GM18505 (cell line): Measurements from ENCODE around the gene SPEM1.

Source experiments
- ATAC-seq: cut with Tn5 transposase; IDR thresholded peaks from one replicate; pipeline ENCODE4 v1.9.1; 2021; ENCODE audit not compliant: unreplicated experiment
- POLR2A ChIP-seq: IDR thresholded peaks from 4 replicates; pipeline ENCODE4 v1.6.1; 2011; ENCODE audit warnings: borderline replicate concordance; ENCODE audit not compliant: insufficient read depth, insufficient read length; ENCODE audit errors: extremely low read depth

Gene SPEM1

GRCh38 chr17:7419819-7420610 lies at the start of gene SPEM1:
TSS of gene SPEM1 (plus strand) at chr17:7420324. CDS start at chr17:7420385, 61 bp downstream.
- no peak for TF ChIP-seq POLR2A
- ATAC-seq = no peak

DNA sequence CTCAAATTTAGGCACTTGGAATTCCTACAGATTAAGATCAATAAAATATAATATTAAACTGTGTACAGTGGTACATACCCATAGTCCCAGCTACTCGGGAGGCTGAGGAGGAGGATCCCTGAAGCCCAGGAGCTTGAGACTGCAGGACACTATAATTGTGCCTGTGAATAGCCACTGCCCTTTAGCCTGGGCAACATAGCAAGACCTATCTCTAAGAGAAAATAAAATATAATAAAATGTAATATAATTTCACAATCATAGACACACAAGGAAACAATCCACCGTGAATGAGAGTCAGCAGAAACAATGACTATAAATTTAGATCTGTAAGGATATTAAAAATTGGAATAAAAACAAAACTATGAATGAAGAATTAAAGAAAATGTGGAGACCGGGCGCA lies 49.3 kb upstream of the SPEM1 start:
- no peak for ATAC-seq
- no peak for TF ChIP-seq POLR2A

DNA sequence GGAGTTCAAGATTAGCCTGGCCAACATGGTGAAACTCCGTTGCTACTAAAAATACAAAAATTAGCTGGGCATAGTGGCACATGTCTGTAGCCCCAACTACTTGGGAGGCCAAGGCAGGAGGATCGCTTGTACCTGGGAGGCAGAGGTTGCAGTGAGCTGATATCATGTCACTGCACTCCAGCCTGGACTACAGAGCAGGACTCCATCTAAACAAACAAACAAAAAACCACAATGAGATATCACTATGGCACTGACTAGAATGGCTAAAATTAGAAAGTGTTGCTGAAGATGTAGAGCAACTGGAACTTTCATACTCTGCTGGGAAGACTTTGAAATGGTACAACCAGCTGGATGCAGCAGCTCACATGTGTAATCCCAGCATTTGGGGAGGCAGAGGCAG lies 45.8 kb upstream of the SPEM1 start:
- TF ChIP-seq POLR2A = no peak
- no peak for ATAC-seq

GRCh38 chr17:7379134-7379533 lies 41.0 kb upstream of the SPEM1 start:
- no peak for TF ChIP-seq POLR2A
- ATAC-seq = no peak

GRCh38 chr17:7380321-7380720 lies 39.8 kb upstream of the SPEM1 start:
- no peak for ATAC-seq

DNA sequence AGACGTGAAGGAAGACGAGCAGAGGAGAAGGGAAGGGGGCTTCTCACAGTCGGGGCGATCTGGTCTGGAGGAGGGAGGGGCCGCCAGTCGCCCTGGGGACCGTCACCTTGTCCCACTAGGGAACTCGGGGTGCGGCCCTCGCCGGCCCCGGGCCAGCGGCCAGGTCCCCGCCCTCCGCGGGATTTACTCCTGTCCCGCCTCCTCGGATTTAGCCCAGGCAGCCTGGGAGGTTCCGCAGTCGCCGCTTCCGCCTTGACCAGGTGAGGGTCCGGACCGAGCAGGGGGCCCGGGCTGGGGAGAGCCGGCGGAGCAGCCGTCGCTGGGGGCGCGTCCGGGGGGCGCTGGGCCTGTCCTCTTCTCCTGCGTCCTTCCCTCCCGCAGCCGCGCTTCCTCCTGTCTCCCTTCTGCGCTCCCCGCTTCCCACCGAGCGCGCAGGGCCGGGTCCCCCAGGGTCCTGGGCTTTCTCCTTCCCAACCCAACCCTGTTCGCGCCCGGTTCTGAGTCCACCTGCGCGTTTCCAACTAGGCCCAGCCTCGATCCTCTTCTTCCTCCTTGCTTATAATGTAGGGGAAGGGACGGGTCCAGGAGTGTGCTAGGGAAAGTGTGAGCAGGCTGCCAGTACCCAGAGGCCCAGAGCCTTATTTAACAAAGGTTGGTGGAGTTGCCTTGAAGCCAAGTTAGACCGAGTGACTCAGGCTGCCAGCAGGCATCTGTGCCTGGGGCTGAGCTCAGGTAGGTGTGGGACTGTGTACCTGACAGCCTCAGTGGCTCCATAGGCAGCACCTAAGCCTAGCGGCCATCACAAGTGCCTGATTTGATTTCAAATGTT lies 39.1 kb upstream of the SPEM1 start, which contains the start of gene TNK1:
TSS of gene TNK1 (plus strand) at position 235 of the 829 bp plus-strand sequence. CDS start 1,838 bp downstream, outside the sequence.
- ATAC-seq = no peak
- TF ChIP-seq POLR2A = no peak

More at GRCh38 chr17:7380321-7380720, 39.8 kb upstream of the SPEM1 start:
- no peak for TF ChIP-seq POLR2A

DNA sequence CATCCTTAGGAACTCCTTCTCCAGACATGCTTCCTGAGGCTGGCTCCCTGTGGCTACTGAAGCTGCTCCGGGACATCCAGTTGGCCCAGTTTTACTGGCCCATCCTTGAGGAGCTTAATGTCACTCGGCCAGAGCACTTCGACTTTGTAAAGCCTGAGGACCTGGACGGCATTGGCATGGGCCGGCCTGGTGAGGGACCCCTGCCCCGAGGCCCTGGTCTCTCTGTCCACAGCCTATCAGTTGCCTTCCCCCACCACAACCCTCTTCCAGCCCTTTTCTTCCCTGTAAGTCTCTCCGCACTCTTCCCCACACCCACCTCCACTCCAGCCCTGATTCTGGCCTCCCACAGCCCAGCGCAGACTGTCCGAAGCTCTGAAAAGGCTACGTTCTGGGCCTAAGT lies 37.2 kb upstream of the SPEM1 start:
- TF ChIP-seq POLR2A = no peak

GRCh38 chr17:7383371-7383741 lies 36.8 kb upstream of the SPEM1 start:
- no peak for ATAC-seq
- no peak for TF ChIP-seq POLR2A

More for the DNA sequence above, 37.2 kb upstream of the SPEM1 start:
- no peak for ATAC-seq

DNA sequence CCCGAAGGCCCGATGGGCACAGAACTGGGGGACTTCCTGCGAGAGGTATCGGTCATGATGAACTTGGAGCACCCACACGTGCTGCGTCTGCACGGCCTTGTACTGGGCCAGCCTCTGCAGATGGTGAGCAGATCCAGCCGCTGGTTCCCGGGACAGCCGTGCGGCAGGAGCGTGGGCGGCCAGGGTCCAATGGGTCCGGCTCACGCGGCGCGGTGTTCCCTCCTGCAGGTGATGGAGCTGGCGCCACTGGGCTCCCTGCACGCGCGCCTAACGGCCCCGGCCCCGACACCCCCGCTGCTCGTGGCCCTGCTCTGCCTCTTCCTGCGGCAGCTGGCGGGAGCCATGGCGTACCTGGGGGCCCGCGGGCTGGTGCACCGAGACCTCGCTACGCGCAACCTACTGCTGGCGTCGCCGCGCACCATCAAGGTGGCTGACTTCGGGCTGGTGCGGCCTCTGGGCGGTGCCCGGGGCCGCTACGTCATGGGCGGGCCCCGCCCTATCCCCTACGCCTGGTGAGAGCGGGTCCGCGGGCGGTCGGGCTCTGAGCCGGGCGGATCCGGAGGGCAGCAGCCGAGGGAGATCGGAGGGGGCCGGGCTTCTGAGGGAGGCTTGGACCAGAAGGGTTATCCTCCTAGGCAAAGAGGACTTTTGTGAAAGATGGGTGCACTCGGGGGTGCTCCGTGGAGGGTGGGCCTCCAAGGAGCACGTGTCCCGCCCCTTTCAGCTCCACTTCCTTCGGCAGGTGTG lies 36.2 kb upstream of the SPEM1 start:
- no peak for TF ChIP-seq POLR2A
- no peak for ATAC-seq

DNA sequence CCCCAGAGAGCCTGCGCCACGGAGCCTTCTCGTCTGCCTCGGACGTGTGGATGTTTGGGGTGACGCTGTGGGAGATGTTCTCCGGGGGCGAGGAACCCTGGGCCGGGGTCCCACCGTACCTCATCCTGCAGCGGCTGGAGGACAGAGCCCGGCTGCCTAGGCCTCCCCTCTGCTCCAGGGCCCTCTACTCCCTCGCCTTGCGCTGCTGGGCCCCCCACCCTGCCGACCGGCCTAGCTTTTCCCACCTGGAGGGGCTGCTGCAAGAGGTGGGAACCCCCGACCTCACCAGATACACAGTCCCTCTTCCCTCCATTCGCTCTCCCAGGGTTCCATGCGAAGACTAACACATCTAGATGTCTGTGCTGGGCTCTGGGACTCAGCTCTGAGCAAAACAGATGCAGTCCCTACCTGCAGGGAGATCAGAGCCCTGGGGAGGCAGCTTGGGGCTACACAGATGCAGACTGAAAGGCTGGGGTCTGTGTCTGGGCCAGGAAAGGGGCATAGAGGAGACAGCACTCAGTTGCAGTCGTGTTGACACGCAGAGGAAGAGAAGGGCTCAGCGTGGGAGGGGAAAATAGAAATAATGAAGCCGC lies 35.5 kb upstream of the SPEM1 start:
- TF ChIP-seq POLR2A = no peak
- ATAC-seq = no peak

DNA sequence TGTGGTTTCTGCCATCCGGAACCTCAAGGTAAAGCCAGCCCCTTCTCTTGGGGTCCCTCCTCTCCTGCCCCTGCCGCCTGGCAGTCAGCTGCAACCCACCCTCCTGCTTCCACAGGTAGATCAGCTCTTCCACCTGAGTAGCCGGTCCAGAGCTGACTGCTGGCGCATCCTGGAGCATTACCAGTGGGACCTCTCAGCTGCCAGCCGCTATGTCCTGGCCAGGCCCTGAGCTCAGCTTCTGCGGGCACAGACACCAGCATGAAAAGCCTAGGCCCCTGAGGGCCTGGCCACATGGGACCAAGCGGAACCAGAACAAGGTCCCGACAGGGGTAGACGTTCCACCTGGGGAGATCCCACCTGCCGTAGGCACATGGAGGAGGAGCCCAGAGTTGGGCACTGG lies 31.3 kb upstream of the SPEM1 start:
- no peak for TF ChIP-seq POLR2A
- ATAC-seq = no peak

GRCh38 chr17:7389924-7390910 lies 29.9 kb upstream of the SPEM1 start:
- ATAC-seq = no peak
- no peak for TF ChIP-seq POLR2A
